NCI-H446 treated with DMSO at 0.1 percent for 48 hours (cell line): Measurements from ENCODE around the gene ATXN1.

ENCODE experiments used
- DNase-seq: peaks from one replicate; lab custom pipeline; 2025; lab: John Stamatoyannopoulos, UW

The ATXN1 gene

DNA sequence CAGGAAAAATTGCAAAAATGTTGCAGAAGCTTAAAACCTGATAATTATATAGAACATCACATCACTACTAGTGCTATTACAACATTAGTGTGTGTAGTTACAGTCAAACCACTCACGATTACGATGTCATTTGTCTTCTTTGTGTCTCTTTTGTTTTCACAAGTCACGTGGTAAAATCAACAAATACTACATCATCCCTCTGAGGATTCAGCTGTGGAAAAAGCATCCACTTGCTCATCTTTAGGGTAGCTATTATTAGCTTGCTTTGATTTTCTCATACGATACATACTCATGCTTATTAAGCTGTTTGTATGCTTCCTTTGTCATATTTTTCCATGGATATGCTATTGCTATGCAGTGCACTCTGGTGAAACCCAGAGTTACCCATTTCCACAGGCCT is 22.2 kb upstream of the ATXN1 start:
- no peak for DNase-seq

DNA sequence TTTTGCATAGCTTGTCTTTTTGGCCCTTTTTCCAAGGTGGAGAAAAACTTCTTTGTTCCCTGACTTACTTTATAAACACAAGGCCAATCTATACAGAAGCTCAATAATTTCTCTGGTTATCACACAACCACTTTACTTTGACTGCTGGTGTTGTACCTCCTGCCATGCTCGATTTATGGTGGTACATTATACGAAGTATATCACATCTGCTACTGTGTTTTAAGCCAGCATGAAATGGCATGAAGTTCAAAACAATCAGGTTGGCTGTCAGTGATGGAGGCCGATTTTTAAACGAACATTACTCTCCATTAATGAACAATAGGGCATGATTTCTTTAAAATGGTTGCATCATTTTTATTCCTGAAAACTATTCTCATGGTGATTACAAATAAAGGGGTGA is 21.0 kb upstream of the ATXN1 start:
- DNase-seq: peak; percentile 53

GRCh38 chr6:16781348-16782169 is 20.3 kb upstream of the ATXN1 start:
- peak; percentile 46 for DNase-seq

DNA sequence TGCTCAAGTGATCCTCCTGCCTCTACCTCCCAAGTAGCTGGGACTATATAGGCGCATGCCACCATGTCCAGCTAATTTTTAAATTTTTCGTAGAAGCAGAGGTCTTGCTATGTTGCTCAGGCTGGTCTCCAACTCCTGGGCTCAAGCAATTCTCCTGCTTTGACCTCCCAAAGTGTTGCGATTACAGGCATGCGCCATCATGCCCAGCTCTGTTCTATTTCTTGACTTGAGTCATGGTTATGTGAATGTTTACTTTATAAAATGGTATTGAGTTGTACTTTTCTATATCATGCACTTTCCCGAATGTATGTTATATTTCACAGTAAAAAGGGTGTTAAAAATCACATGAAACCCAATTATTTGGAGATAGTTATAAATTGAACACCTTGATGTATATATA is 17.3 kb upstream of the ATXN1 start:
- DNase-seq: no peak

GRCh38 chr6:16777794-16778193 is 16.5 kb upstream of the ATXN1 start:
- no peak for DNase-seq

- no peak for DNase-seq
Measured at GRCh38 chr6:16776394-16777017, 15.2 kb upstream of the ATXN1 start.

DNA sequence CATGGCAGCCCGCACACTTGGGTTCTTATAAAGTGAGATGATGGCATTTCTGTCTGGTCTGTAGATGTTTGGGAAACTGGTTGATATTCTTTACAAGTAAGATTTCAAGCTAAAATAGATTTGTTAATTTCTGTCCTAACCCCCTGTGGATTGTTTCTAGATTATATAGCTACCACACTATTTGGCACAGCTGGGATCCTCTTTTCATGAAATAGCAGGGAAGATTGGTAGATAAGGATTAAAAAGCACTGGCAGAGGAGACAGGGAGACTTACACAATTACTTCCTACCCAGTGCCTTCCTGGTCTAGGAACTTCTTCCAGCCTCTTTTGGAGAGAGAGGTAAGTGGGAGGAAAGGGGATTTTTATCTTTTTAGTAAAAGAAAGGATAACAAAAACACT is 13.2 kb upstream of the ATXN1 start:
- no peak for DNase-seq

DNA sequence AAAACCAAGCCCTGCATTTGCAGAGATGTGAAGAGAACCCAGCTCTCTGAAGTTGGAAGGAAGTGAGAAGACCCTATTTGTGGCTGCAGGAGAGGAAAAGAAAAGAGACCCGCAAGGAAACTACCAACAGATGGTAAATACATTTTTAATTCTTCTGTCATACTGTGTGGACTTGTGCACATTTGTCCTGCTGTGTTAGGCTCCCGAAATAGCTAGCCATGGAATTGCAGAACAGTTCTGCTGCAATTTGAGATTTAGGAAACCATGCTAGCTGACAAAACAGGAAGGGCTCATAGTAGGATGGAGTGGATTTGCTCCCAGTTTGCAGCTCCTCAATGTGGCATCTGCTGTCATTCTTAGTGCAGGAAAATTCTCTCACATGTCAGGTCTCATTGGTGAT is 12.1 kb upstream of the ATXN1 start:
- no peak for DNase-seq

GRCh38 chr6:16770701-16771569 is 9.7 kb upstream of the ATXN1 start:
- DNase-seq: no peak

DNA sequence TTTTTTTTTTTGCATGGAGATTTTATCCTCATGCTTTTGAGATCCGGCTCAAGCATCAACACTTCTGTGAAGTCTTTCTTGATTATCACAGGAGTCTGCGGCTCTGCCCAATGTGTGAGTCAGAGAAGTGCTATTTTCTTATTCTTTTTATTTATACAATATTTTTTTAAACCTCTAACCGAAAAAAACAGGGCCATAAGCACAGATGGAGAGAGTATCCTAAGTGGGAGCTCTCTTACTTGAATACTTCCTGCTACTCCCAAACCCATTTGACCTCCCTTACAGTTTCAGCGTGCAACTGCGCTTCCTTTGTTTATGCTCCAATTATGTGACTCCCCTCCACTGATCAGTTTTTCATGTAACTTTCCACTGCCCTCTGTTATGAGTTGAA is 8.7 kb upstream of the ATXN1 start:
- DNase-seq: no peak

GRCh38 chr6:16769131-16769985 is 8.1 kb upstream of the ATXN1 start:
- DNase-seq: peak; percentile 58

- DNase-seq: no peak
Measured at GRCh38 chr6:16768477-16768830, 7.2 kb upstream of the ATXN1 start.

- no peak for DNase-seq
Measured at GRCh38 chr6:16767765-16768476, 6.7 kb upstream of the ATXN1 start.

DNA sequence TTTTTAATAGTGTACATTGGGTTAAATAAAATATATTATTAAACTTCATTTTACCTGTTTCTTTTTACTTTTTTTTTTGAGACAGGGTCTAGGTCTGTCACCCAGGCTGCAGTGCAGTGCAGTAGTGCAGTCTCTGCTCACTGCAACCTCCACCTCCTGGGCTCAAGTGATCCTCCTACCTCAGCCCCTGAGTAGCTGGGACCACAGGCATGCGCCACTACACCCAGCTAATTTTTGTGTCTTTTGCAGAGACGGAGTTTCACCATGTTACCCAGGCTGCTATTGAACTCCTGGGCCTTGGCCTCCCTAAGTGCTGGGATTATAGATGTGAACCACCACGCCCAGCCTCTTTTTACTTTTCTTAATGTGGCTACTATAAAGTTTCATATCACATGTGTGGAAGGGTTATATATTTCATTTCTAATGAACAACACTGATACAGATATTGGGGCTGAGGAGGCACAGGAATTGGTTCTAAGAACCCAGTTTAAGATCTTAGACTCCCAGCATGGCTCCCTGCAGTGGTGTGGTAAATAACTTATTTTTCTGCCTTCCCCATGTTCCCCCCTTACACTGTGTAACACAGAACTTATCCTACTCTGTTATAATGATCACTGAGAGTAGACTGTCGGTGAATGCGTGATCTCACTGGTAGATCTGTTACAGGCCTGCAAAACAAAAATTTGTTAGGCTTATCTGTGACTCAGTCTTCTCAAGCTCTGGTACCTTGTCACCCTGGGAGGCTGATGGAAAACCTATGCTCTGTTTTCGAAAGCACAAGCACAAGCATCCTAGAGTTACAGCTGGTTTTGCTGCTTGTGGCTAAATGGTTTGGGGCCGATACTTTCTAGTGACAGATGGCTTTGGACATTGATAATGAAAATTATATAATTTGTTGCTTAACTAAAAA is 5.8 kb upstream of the ATXN1 start:
- DNase-seq: no peak

DNA sequence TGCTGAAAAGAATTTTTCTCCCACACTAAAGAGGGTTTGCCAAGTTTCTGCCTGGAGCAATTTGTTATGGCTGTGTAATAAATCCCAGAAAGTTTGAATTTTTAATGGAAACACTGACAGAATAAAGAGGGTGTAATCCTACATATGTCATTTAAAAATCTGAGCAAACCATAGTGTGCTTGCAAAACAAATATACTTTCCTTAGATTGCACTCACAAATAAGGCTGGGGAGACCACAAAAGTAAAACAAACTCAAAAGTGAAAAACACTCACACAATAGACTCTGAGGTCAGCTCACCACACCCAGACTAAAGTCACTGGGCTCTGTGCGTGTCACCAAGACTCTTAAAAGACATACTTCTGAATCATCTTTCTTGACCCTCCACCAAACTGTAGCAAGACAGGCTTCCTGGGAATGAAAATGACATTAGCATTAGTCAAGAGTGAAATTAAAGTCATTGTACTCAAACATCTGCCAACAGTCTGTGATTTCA is 4.8 kb upstream of the ATXN1 start:
- DNase-seq: no peak

GRCh38 chr6:16765235-16765634 is 4.0 kb upstream of the ATXN1 start:
- no peak for DNase-seq

DNA sequence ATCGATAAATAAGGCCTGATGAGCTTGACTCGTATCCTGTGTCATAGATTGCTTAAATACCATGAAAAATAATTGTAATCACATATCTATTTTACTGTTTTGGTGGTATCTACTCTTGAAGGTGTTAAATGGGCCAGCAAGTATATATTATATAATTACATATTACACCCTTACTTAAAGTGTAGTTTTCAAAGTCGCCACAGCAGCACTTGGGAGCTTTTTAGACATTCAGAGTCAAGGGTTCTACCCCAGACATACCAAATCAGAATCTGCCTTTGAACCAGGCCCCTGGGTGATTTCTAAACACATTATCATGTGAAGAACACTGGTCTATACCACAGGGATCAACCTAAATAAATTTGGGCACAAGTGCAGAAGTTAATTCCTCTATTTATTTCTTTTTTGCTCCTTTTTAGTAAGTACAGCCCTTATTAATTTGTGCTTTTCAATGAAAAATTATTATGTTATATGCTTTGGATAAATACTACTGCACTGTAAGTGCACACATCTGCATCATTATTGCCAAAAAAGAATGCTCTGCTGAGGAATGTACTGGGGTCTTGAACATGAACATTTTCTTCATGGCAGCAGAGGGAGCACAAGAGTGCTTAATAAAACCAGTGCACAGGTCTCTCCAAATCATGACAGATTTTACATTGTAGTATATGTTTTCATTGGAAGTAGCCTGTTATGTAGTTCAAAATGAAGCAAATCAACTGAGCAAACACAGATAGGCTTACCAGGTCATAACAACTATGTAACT is 3.1 kb upstream of the ATXN1 start:
- peak; percentile 62 for DNase-seq

DNA sequence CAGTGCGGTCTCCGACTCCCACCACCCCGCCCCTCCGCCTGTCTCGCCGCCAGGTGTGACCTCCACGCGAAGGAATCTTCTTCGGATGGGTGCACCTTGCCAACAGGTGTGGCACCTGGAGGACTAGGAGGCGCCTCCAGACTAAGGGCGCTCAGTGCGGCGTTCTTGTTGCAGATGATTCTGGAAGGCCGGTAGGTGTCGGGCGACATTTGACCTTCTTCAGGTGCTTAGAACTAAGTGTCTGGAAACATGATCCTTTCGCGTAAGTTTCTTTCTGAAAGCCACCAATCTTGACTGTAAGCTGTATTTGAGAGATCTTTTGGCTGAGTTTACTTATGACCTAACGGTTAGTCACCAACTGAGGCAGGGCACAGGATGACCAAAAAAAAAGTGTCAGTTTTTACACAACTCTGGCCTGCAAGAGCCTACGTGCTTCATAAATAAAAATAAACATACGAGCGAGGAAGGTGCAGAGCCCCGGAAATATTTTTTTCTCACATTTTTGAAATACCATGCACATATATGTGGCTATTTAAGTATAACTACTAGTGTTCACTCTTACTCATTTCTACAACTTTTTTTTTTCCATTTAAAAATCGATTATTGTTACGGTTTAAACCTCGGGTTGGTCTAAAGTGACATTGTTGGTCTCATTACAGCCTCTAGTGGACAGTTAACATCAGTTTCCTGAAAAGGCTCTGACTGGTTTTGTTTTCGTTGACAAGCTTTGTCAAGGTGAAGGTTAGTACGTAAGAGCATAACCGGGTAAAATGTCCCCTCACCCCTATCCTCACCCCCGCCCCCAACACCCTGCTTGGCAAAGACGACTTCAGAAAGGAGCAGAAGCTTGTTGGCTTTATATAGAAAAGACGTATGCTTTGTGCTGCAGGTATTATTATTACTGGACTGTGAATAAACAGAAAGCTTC is 1.6 kb upstream of the ATXN1 start:
- DNase-seq: peak; percentile 80
